Muscle of leg (tissue), 11 donors: ENCODE results near the gene ABLIM2. TPM values are rescaled to one million over a fixed set of nuclear protein-coding genes. Genes with fewer than 3 reads are reported as not detected.

Experiments used
- DNase-seq: peaks from one replicate; pipeline ENCODE4 v3.0.0; 2013
- H3K27ac ChIP-seq: one replicate; pipeline ENCODE4 v1.5.1; 2013; ENCODE audit warnings: mild to moderate bottlenecking, low read length, control low read depth
- H3K27me3 ChIP-seq: one replicate; pipeline ENCODE4 v1.6.1; 2013; ENCODE audit warnings: low read length; ENCODE audit not compliant: control insufficient read depth, insufficient read depth
- H3K36me3 ChIP-seq: one replicate; pipeline ENCODE4 v1.6.1; 2013; ENCODE audit warnings: low read length; ENCODE audit not compliant: control insufficient read depth, insufficient read depth
- H3K4me1 ChIP-seq: one replicate; pipeline ENCODE4 v1.6.1; 2013; ENCODE audit warnings: low read length; ENCODE audit not compliant: control insufficient read depth, insufficient read depth
- H3K4me3 ChIP-seq: one replicate; pipeline ENCODE4 v1.5.1; 2013; ENCODE audit warnings: low read length, control low read depth
- H3K9me3 ChIP-seq: replicated peaks from 2 replicates; pipeline ENCODE4 v1.6.1; 2013; ENCODE audit warnings: low read depth, low read length; ENCODE audit not compliant: control insufficient read depth
- WGBS: methylation state at CpG from one replicate; pipeline ENCODE4 v1.1.5; 2013; ENCODE audit warnings: missing lambda C conversion rate; ENCODE audit not compliant: insufficient coverage; 5-methylcytosine and 5-hydroxymethylcytosine counted together
- polyA plus RNA-seq, 8 donors: library from polyadenylated mRNA; unstranded; fragments of 120-200 nt; gene quantifications; one replicate each; pipeline versions ENCODE4 v1.2.1 to v1.2.3, GENCODE V29; 2013; ENCODE audit warnings: inconsistent platforms in 1 of 8, low replicate concordance in 1 of 8; ENCODE audit not compliant: insufficient read length in 8 of 8, insufficient read depth in 1 of 8
- total RNA-seq: library from RNA; stranded (reverse); fragments of 120-200 nt; gene quantifications from one replicate; pipeline ENCODE4 v1.2.4, GENCODE V29; 2013

ABLIM2 gene
- total and polyA plus RNA-seq, 9 donors: 3.1 to 10.5 (median 5.7) TPM

DNA sequence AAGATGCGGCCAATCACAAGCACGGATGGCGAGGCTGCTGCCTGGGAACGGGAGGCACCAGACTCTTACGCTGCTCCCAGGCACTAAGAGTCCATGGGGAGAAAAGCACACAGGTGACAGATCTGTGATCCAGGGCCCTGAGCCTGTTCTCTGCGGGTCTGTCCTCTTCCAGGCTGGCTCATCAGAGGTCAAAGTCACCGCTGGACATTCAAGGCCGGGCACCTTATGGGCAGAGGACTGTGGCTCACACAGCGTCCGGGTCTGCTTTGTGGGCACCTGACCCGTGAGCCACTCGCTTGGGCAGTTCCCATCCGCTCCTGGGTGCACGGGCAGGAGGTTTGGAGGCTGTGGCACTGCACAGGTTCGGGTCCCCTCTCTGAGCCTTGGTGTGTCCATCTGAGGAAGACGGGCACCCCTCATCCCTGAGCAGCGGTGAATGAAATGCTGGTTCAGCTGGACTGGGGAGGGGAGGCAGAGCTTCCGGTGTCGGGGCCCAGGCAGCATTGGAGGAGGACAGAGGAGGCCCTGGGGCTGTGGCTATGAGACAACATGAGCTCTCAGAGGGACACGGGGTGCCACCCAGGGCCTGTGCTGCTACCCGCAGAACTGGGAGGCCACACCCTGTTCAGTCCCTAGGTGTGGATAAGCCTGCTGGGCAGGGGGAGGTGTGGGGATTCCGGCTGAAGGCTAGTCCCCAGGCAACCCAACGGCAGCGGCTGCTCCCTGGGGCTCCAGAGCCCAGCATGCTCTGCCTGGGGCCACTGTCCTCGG is 157.7 kb downstream of the ABLIM2 start:
- Histone ChIP-seq H3K27ac (no peak overlapping the region), H3K4me1 (no peaks in the 10 kb centered on the region), H3K4me3 (no peak overlapping the region), H3K27me3 (no peaks in the 10 kb centered on the region), H3K36me3 (no peaks in the 10 kb centered on the region), H3K9me3 (no peaks in the 10 kb centered on the region)
- 80% methylated on average over 24 of the region's 25 CpGs for WGBS
- DNase-seq: no peak

DNA sequence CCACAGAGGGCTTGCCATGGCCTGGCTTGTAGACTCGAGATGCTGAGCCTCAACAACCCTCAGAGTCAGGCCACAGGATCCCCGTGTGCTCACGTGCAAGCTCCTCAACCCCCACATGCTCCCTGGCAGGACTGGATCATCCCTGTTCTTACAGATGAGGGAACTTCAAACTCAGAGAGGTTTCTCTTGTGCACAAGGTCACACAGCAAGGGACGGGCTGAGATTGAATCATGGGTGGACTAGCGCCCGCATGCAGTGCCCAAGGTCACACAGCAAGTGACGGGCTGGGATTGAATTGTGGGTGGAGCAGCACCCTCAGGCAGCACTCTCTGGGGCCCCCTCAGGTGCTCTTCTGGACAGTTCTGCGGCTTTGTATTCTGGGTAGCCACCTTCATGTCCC is 158.4 kb downstream of the ABLIM2 start:
- Histone ChIP-seq H3K27ac (no peak overlapping the region), H3K4me3 (no peak overlapping the region), H3K27me3 (no peaks in the 10 kb centered on the region), H3K9me3 (no peaks in the 10 kb centered on the region), H3K4me1 (no peaks in the 10 kb centered on the region), H3K36me3 (no peaks in the 10 kb centered on the region)
- no peak for DNase-seq
- WGBS: 91% methylated on average over 7 of the region's 8 CpGs

- no peaks in the 10 kb centered on the region for H3K9me3 ChIP-seq
- 95% methylated on average over 8 of the region's 8 CpGs for WGBS
- H3K27me3 ChIP-seq: no peaks in the 10 kb centered on the region
- no peaks in the 10 kb centered on the region for H3K4me1 ChIP-seq
- no peak for DNase-seq
- no peak overlapping the region for H3K4me3 ChIP-seq
- H3K27ac ChIP-seq: no peak overlapping the region
- H3K36me3 ChIP-seq: no peaks in the 10 kb centered on the region
These were observed 158.9 kb downstream of the ABLIM2 start for GRCh38 chr4:7999695-8000094.

DNA sequence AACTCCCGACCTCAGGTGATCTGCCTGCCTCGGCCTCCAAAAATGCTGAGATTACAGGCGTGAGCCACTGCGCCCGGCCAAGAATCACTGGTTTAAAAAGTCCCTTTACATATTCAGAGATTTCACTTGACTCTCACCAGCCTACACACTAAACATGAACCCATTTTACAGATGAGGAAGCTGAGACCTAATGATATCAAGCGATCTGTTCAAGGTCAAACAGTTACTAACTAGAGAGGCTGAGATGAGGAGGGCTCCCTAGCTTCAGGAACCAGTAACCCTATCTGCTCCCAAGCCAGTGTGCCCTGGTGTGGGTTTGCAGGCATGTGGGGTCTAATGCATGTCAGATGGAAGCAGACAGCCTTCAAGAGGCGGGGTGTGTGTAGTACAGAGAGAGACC is 159.3 kb downstream of the ABLIM2 start:
- no peak overlapping the region for H3K4me3 ChIP-seq
- H3K36me3 ChIP-seq: no peaks in the 10 kb centered on the region
- no peaks in the 10 kb centered on the region for H3K27me3 ChIP-seq
- H3K9me3 ChIP-seq: no peaks in the 10 kb centered on the region
- no peak for DNase-seq
- no peak overlapping the region for H3K27ac ChIP-seq
- H3K4me1 ChIP-seq: no peaks in the 10 kb centered on the region
- 93% methylated on average over 4 of the region's 7 CpGs for WGBS

GRCh38 chr4:7998447-7998846 is 160.2 kb downstream of the ABLIM2 start:
- Histone ChIP-seq H3K36me3 (no peaks in the 10 kb centered on the region), H3K27ac (no peak overlapping the region), H3K27me3 (no peaks in the 10 kb centered on the region), H3K4me3 (no peak overlapping the region), H3K4me1 (no peaks in the 10 kb centered on the region), H3K9me3 (no peaks in the 10 kb centered on the region)
- 75% methylated on average over 6 of the region's 8 CpGs for WGBS
- DNase-seq: no peak

GRCh38 chr4:7995866-7996265 is 162.7 kb downstream of the ABLIM2 start:
- 95% methylated on average over 5 of the region's 6 CpGs for WGBS
- no peak overlapping the region for H3K27ac ChIP-seq
- no peaks in the 10 kb centered on the region for H3K4me1 ChIP-seq
- H3K9me3 ChIP-seq: no peaks in the 10 kb centered on the region
- no peaks in the 10 kb centered on the region for H3K27me3 ChIP-seq
- no peak overlapping the region for H3K4me3 ChIP-seq
- no peak for DNase-seq
- H3K36me3 ChIP-seq: no peaks in the 10 kb centered on the region

- H3K9me3 ChIP-seq: no peaks in the 10 kb centered on the region
- H3K27me3 ChIP-seq: no peaks in the 10 kb centered on the region
- H3K27ac ChIP-seq: no peak overlapping the region
- no peak for DNase-seq
- H3K36me3 ChIP-seq: no peaks in the 10 kb centered on the region
- H3K4me3 ChIP-seq: no peak overlapping the region
- H3K4me1 ChIP-seq: no peaks in the 10 kb centered on the region
- WGBS: 96% methylated on average over 7 of the region's 7 CpGs
These were observed 163.5 kb downstream of the ABLIM2 start for GRCh38 chr4:7995135-7995534.

GRCh38 chr4:7993671-7994070 is 164.9 kb downstream of the ABLIM2 start:
- H3K4me3 ChIP-seq: no peak overlapping the region
- H3K36me3 ChIP-seq: no peaks in the 10 kb centered on the region
- WGBS: 67% methylated on average over 1 of the region's 6 CpGs

DNA sequence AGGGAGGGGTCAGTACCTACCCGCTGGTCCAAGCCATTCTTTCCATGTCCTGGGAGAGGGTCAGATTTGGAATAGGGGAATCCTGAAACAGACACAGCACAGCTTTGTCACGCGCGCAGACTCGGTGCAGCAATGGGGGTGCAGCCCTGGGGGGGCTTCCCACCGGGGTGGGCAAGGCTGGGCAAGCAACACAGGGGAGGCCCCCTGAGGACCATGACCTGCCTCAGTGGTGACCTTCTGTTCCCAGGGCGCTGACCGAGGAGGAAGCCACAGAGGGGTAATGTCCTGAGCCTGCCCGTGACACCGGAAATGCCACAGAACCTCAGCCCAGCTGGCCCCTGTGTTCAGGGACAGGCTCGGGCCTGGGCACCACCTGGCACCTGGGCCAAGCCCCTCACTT is 165.8 kb downstream of the ABLIM2 start:
- WGBS: 87% methylated on average over 11 of the region's 11 CpGs
- no peak for DNase-seq
- Histone ChIP-seq H3K4me1 (no peaks in the 10 kb centered on the region), H3K4me3 (no peak overlapping the region), H3K9me3 (peaks cover 2% of the 10 kb centered on the region), H3K27ac (no peak overlapping the region), H3K36me3 (no peaks in the 10 kb centered on the region), H3K27me3 (no peaks in the 10 kb centered on the region)

More at GRCh38 chr4:7993671-7994070, 164.9 kb downstream of the ABLIM2 start:
- Histone ChIP-seq H3K4me1 (no peaks in the 10 kb centered on the region), H3K27ac (no peak overlapping the region), H3K27me3 (no peaks in the 10 kb centered on the region), H3K9me3 (peaks cover 2% of the 10 kb centered on the region)
- no peak for DNase-seq

- 52% methylated on average over 5 of the region's 10 CpGs for WGBS
- DNase-seq: peak; percentile 46
- H3K4me1 ChIP-seq: peaks cover 7% of the 10 kb centered on the region
- peaks cover 3% of the 10 kb centered on the region for H3K27me3 ChIP-seq
- H3K27ac ChIP-seq: no peak overlapping the region
- H3K9me3 ChIP-seq: peaks cover 2% of the 10 kb centered on the region
- H3K36me3 ChIP-seq: no peaks in the 10 kb centered on the region
- no peak overlapping the region for H3K4me3 ChIP-seq
These were observed 167.7 kb downstream of the ABLIM2 start for GRCh38 chr4:7990807-7991459.
